Measurements from ENCODE around the gene SH3RF3. TPM values are rescaled to one million over a fixed set of nuclear protein-coding genes. Genes with fewer than 3 reads are reported as not detected.

Gene SH3RF3
- total RNA-seq, 2 donors from 2014 or later = 1.4 to 17.0 TPM

- Histone ChIP-seq H3K4me3 (no peak overlapping the region), H3K27ac (no peak overlapping the region), H3K9me3 (no peaks in the 10 kb centered on the region), H3K4me1 (replicated peaks) (peaks cover 3% of the 10 kb centered on the region), H3K27me3 (replicated peaks; ENCODE audit: insufficient read depth) (no peaks in the 10 kb centered on the region), H3K36me3 (no peaks in the 10 kb centered on the region)
- TF ChIP-seq CTCF (IDR thresholded peaks at IDR 0.05) (no peak), POLR2A (IDR thresholded peaks at IDR 0.05) (no peak), POLR2AphosphoS5 (IDR thresholded peaks at IDR 0.05) (no peak)
- intact Hi-C loops (cut with DNase I) = no loop called here
- DNase-seq (ENCODE audit: low spot score) = no peak
- WGBS = 54% methylated on average over 7 of the region's 7 CpGs
Observed at GRCh38 chr2:109210431-109211200, 81.6 kb downstream of the SH3RF3 start.

GRCh38 chr2:109211315-109211714 is 82.3 kb downstream of the SH3RF3 start:
- intact Hi-C loops (cut with DNase I) = no loop called here
- Histone ChIP-seq H3K4me1 (replicated peaks) (peaks cover 3% of the 10 kb centered on the region), H3K27me3 (replicated peaks; ENCODE audit: insufficient read depth) (no peaks in the 10 kb centered on the region), H3K27ac (no peak overlapping the region), H3K36me3 (no peaks in the 10 kb centered on the region), H3K9me3 (no peaks in the 10 kb centered on the region), H3K4me3 (no peak overlapping the region)
- 93% methylated on average over 10 of the region's 10 CpGs for WGBS
- TF ChIP-seq POLR2AphosphoS5 (IDR thresholded peaks at IDR 0.05) = no peak
- TF ChIP-seq POLR2A (IDR thresholded peaks at IDR 0.05) = no peak
- no peak for TF ChIP-seq CTCF (IDR thresholded peaks at IDR 0.05)
- DNase-seq (ENCODE audit: low spot score) = no peak

GRCh38 chr2:109212836-109213563 is 84.0 kb downstream of the SH3RF3 start:
- no peak overlapping the region for H3K4me3 ChIP-seq
- H3K36me3 ChIP-seq = no peaks in the 10 kb centered on the region
- no peak for DNase-seq (ENCODE audit: low spot score)
- H3K27ac ChIP-seq = no peak overlapping the region
- H3K27me3 ChIP-seq (replicated peaks; ENCODE audit: insufficient read depth) = no peaks in the 10 kb centered on the region
- intact Hi-C loops (cut with DNase I) = no loop called here
- H3K9me3 ChIP-seq = no peaks in the 10 kb centered on the region
- 92% methylated on average over 10 of the region's 10 CpGs for WGBS
- TF ChIP-seq POLR2AphosphoS5 (IDR thresholded peaks at IDR 0.05) (no peak), CTCF (IDR thresholded peaks at IDR 0.05) (no peak), POLR2A (IDR thresholded peaks at IDR 0.05) (no peak)
- peaks cover 3% of the 10 kb centered on the region for H3K4me1 ChIP-seq (replicated peaks)

- Histone ChIP-seq H3K9me3 (no peaks in the 10 kb centered on the region), H3K27ac (no peak overlapping the region), H3K36me3 (no peaks in the 10 kb centered on the region), H3K4me3 (no peak overlapping the region), H3K27me3 (replicated peaks; ENCODE audit: insufficient read depth) (no peaks in the 10 kb centered on the region), H3K4me1 (replicated peaks) (peaks cover 3% of the 10 kb centered on the region)
- DNase-seq (ENCODE audit: low spot score) = peak; percentile 37
- WGBS = 55% methylated on average over 16 of the region's 16 CpGs
- intact Hi-C loops (cut with DNase I) = no loop called here
- no peak for TF ChIP-seq CTCF (IDR thresholded peaks at IDR 0.05)
- peak; percentile 25 for TF ChIP-seq POLR2AphosphoS5 (IDR thresholded peaks at IDR 0.05)
Observed at GRCh38 chr2:109213646-109214433, 84.8 kb downstream of the SH3RF3 start.
